ENCODE results near the gene WWOX. TPM values are rescaled to one million over a fixed set of nuclear protein-coding genes. Genes with fewer than 3 reads are reported as not detected.

The WWOX gene
- total and polyA plus RNA-seq, 4 donors, result 5.4 to 61.5 (median 18.4) TPM

DNA sequence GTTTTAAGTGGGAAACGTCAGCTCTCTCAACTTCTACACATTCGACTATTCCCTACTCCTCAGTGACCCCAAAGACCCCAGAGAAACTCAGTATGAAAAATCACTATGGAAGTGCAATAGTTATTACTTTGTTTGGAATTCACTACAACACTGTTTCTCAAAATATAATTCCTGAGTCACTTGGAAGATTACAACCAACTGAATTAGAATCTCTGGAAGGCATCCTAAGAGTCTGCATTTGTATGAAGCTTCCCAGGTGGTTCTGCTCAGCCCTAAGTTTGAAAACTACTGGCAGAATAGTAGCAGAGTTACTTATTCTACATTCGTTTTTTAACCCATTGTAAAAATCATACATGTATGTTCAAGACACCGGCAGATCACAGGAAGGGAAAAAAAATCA is 975.5 kb downstream of the WWOX start:
- Histone ChIP-seq H3K27me3 (ENCODE audit: control insufficient read depth in 3 of 3, insufficient read depth in 3 of 3, low read length in 2 of 3) (no peaks in the 10 kb centered on the region), H3K4me3 (no peak overlapping the region), H3K36me3 (ENCODE audit: control insufficient read depth in 4 of 4, insufficient read depth in 4 of 4, low read length in 4 of 4) (no peaks in the 10 kb centered on the region), H3K27ac (ENCODE audit: low read depth in 1 of 2, low read length in 1 of 2) (no peak overlapping the region), H3K4me1 (ENCODE audit: control insufficient read depth in 5 of 5, insufficient read depth in 5 of 5, low read length in 5 of 5) (peaks cover 0 to 30% (median 7%) of the 10 kb centered on the region in 5 donors), H3K9ac (ENCODE audit: insufficient read depth in 1 of 2, low read length in 2 of 2) (no peak overlapping the region), H3K9me3 (ENCODE audit: control insufficient read depth in 4 of 4, insufficient read depth in 3 of 4, low read length in 3 of 4) (peaks cover 0 to 2% (median 0%) of the 10 kb centered on the region in 4 donors)
- peak in 2 of 3 donors; percentile 73 to 84 for DNase-seq
- ATAC-seq (ENCODE audit: insufficient read depth, low FRiP score), result no peak
- TF ChIP-seq CTCF (IDR thresholded peaks at IDR 0.05; ENCODE audit: control extremely low read depth, extremely low read depth), result no peak
- WGBS, 2 donors, result 52 to 61% methylated on average over 4 of the region's 4 CpGs

DNA sequence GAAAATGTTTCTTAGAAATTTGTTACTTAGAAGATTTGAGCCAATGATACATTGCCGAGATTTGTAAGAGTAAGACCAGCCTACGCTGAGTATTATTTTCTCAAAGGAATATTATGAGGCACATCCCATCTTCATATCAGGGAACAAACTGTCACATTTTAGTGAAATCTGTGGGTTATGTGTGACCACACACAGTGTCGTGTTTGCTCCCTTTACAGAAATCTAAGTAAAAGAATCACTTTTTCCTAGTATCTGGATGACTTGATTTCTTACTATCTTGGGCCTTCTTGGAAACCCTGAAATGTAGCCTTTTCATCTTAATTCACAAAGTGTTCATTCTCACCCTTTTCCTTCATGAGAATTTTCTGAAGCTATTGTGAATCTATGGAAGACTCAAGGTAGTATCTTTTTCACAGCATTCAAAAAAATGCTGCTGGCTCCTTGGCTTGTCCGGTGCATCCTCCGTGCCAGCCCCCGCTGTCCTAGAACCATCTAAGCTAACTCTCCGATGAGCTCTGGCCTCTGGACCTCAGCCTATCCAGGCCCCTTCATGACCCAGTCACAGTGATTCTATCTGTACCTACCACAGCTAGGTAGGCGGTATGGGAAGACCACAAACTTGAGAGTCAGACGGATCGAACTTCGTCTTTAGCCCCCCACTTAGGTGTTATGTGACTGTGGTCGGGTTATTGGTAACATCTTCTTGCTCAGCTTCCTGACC is 976.8 kb downstream of the WWOX start:
- Histone ChIP-seq H3K36me3 (ENCODE audit: control insufficient read depth in 4 of 4, insufficient read depth in 4 of 4, low read length in 4 of 4) (no peaks in the 10 kb centered on the region), H3K27me3 (ENCODE audit: control insufficient read depth in 3 of 3, insufficient read depth in 3 of 3, low read length in 2 of 3) (no peaks in the 10 kb centered on the region), H3K9me3 (ENCODE audit: control insufficient read depth in 4 of 4, insufficient read depth in 3 of 4, low read length in 3 of 4) (no peaks in the 10 kb centered on the region), H3K4me1 (ENCODE audit: control insufficient read depth in 5 of 5, insufficient read depth in 5 of 5, low read length in 5 of 5) (peaks cover 0 to 26% (median 6%) of the 10 kb centered on the region in 5 donors), H3K4me3 (no peak overlapping the region), H3K27ac (ENCODE audit: low read depth in 1 of 2, low read length in 1 of 2) (no peak overlapping the region), H3K9ac (ENCODE audit: insufficient read depth in 1 of 2, low read length in 2 of 2) (no peak overlapping the region)
- no peak for DNase-seq
- ATAC-seq (ENCODE audit: insufficient read depth, low FRiP score), result no peak
- TF ChIP-seq CTCF (IDR thresholded peaks at IDR 0.05; ENCODE audit: control extremely low read depth, extremely low read depth), result no peak
- WGBS, 2 donors, result 91 to 93% methylated on average over 12 of the region's 12 CpGs

DNA sequence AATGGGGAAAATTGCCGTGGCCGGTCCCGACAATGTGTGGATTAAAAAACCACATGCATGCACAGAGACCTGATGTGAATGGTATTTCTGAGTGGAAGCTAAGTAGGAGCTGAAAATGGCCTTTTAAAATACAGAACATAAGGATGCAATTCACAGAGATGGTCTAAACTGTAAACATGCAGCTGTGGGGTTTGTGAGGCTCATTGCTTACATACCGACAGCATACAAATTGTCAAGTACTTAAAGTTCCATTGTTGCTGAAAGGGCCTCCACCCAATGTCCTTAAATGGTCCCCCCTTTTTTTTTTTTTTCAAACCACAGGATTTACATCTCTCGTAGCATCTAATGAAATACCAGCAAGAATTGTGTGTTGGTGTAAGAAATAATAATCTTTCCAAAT is 977.9 kb downstream of the WWOX start:
- Histone ChIP-seq H3K27me3 (ENCODE audit: control insufficient read depth in 3 of 3, insufficient read depth in 3 of 3, low read length in 2 of 3) (no peaks in the 10 kb centered on the region), H3K27ac (ENCODE audit: low read depth in 1 of 2, low read length in 1 of 2) (no peak overlapping the region), H3K4me3 (no peak overlapping the region), H3K4me1 (ENCODE audit: control insufficient read depth in 5 of 5, insufficient read depth in 5 of 5, low read length in 5 of 5) (peaks cover 0 to 19% (median 0%) of the 10 kb centered on the region in 5 donors), H3K36me3 (ENCODE audit: control insufficient read depth in 4 of 4, insufficient read depth in 4 of 4, low read length in 4 of 4) (no peaks in the 10 kb centered on the region), H3K9me3 (ENCODE audit: control insufficient read depth in 4 of 4, insufficient read depth in 3 of 4, low read length in 3 of 4) (no peaks in the 10 kb centered on the region), H3K9ac (ENCODE audit: insufficient read depth in 1 of 2, low read length in 2 of 2) (no peak overlapping the region)
- no peak for TF ChIP-seq CTCF (IDR thresholded peaks at IDR 0.05; ENCODE audit: control extremely low read depth, extremely low read depth)
- DNase-seq (peak in 1 of 3 donors; percentile 44), ATAC-seq (ENCODE audit: insufficient read depth, low FRiP score) (no peak)
- 85% methylated on average over 5 of the region's 5 CpGs for WGBS, 2 donors
